ENCODE data around the gene LMNTD1.

The LMNTD1 gene

DNA sequence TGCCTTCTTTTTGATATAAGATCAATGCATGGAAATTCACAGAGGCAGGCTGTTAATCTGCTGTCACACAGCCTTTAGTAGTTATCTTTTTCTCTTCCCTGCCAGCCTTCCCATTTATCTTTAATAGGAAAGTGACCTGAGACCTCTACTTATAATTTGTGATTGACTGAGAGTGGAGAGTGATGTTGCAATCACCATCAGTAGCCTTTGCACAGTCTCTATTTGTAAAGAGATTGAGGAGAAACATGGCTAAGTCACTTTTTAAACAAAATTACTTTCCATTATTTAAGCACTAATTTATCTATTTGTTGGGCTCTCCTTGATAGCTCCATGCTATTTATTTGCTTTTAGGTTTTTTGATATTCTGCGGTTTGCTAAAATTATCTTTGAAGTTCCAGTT is 19.9 kb downstream of the LMNTD1 start:
- in situ Hi-C loops (cut with HindIII; ENCODE audit: low sequenced_read_pairs) = no loop called here
- no peak for TF ChIP-seq CTCF (IDR thresholded peaks at IDR 0.05; ENCODE audit: low read depth, low read length, missing control alignments)
- no peak for DNase-seq (ENCODE audit: low read depth)
- no peak overlapping the region for H3K4me3 ChIP-seq (ENCODE audit: low read depth, low read length)

- no peak for DNase-seq (ENCODE audit: low read depth)
- H3K4me3 ChIP-seq (ENCODE audit: low read depth, low read length) = no peak overlapping the region
- in situ Hi-C loops (cut with HindIII; ENCODE audit: low sequenced_read_pairs) = no loop called here
- no peak for TF ChIP-seq CTCF (IDR thresholded peaks at IDR 0.05; ENCODE audit: low read depth, low read length, missing control alignments)
These were observed 21.5 kb downstream of the LMNTD1 start for GRCh38 chr12:25531502-25532052.

DNA sequence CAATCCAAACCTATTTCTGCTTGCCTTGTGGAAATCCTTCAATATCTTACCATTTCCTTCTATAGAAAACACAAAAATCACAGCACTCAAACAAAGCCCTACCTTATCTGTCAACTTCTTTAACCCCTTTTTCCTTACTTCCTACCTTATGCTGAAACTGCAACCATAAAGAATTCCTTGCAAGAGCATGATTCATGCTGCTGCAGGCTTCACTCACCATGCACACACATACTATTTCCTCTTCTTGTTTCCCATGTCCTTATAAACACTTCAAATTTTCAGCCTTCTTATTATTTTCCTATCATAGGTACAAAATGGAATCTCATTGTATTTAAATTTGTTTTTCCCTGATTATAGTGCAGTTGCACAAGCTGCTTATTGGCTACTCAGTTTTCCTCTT is 23.3 kb downstream of the LMNTD1 start:
- in situ Hi-C loops (cut with HindIII; ENCODE audit: low sequenced_read_pairs) = no loop called here
- H3K4me3 ChIP-seq (ENCODE audit: low read depth, low read length) = no peak overlapping the region
- no peak for DNase-seq (ENCODE audit: low read depth)
- no peak for TF ChIP-seq CTCF (IDR thresholded peaks at IDR 0.05; ENCODE audit: low read depth, low read length, missing control alignments)

DNA sequence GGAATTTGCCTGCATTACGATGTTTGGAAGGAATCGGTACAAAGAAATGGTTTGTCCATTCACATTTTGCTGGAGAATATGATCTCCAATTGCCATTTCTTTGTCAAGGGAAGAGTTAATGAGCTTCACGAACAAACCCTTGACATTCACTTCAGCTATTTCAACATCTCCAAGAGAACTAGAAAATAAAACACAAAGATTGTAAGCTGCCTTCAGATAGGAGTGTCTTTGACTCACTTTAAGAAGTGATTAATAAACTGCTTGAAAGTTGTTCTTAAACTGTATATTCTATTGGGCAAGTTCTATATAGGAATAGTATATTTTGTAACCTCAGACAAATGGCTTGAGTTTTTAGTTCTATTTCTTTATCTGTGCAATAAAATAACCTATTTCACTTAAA is 26.3 kb downstream of the LMNTD1 start:
- TF ChIP-seq CTCF (IDR thresholded peaks at IDR 0.05; ENCODE audit: low read depth, low read length, missing control alignments) = no peak
- no peak overlapping the region for H3K4me3 ChIP-seq (ENCODE audit: low read depth, low read length)
- in situ Hi-C loops (cut with HindIII; ENCODE audit: low sequenced_read_pairs) = no loop called here
- DNase-seq (ENCODE audit: low read depth) = no peak

GRCh38 chr12:25524366-25524765 is 28.7 kb downstream of the LMNTD1 start:
- in situ Hi-C loops (cut with HindIII; ENCODE audit: low sequenced_read_pairs) = no loop called here
- no peak for DNase-seq (ENCODE audit: low read depth)
- no peak for TF ChIP-seq CTCF (IDR thresholded peaks at IDR 0.05; ENCODE audit: low read depth, low read length, missing control alignments)
- no peak overlapping the region for H3K4me3 ChIP-seq (ENCODE audit: low read depth, low read length)

GRCh38 chr12:25521625-25522256 is 31.3 kb downstream of the LMNTD1 start:
- DNase-seq (ENCODE audit: low read depth) = no peak
- H3K4me3 ChIP-seq (ENCODE audit: low read depth, low read length) = no peak overlapping the region
- no peak for TF ChIP-seq CTCF (IDR thresholded peaks at IDR 0.05; ENCODE audit: low read depth, low read length, missing control alignments)
- in situ Hi-C loops (cut with HindIII; ENCODE audit: low sequenced_read_pairs) = no loop called here

All from astrocyte of the cerebellum (primary cell).